Measurements from ENCODE around the gene KCNN1.
A peak's percentile ranks its signal among the peaks of the same experiment; 100 is the strongest.

The KCNN1 gene

GRCh38 chr19:18000480-18000914 lies 33.6 kb downstream of the KCNN1 start (continued):
- TF ChIP-seq ZBTB48 (tag by site-specific recombination; IDR thresholded peaks at IDR 0.05), result no peak
- no peak for TF ChIP-seq ZNF394 (tag by site-specific recombination; IDR thresholded peaks at IDR 0.05; ENCODE audit: borderline replicate concordance)
- TF ChIP-seq ZNF660 (tag by site-specific recombination; IDR thresholded peaks at IDR 0.05), result no peak
- no peak for TF ChIP-seq IKZF3 (tag by site-specific recombination; IDR thresholded peaks at IDR 0.05)
- TF ChIP-seq ZNF18 (tag by site-specific recombination; IDR thresholded peaks at IDR 0.05), result no peak
- no peak for TF ChIP-seq KLF16 (tag by site-specific recombination; IDR thresholded peaks at IDR 0.05)
- no peak for TF ChIP-seq ZNF398 (tag by site-specific recombination; IDR thresholded peaks at IDR 0.05)
- TF ChIP-seq AEBP2 (tag by site-specific recombination; IDR thresholded peaks at IDR 0.05; ENCODE audit: borderline replicate concordance), result no peak
- TF ChIP-seq ZEB2 (tag by site-specific recombination; IDR thresholded peaks at IDR 0.05), result peak; percentile 28; the same call in 1 of the 2 replicates
- no peak for TF ChIP-seq YY2 (tag by site-specific recombination; IDR thresholded peaks at IDR 0.05)

- no peak overlapping the region; the same call in 1 of the 2 replicates for H3K27ac ChIP-seq (ENCODE audit: extremely low read depth, low read depth, low read length)
- no peaks in the 10 kb centered on the region for H3K9me3 ChIP-seq (ENCODE audit: control insufficient read depth, insufficient read depth, low read depth, low read length)
- H3K4me1 ChIP-seq (ENCODE audit: control insufficient read depth, insufficient read depth, low read length), result no peaks in the 10 kb centered on the region
- peak overlapping the region; percentile 47 for H3K4me3 ChIP-seq (ENCODE audit: low read depth, low read length)
- POLR2A ChIA-PET, result interaction anchor here (0.7 to 1.3 kb wide), 3 partner anchors 53 to 223 kb away, joined by 3 to 5 read pairs (median 3); partner anchors contain the start of gene CCDC124
- CTCF ChIA-PET, result interaction anchor here (0.6 to 8.1 kb wide), 3 partner anchors 55 to 132 kb away, joined by 3 to 92 read pairs (median 4); no protein-coding TSS in a partner anchor
- H3K36me3 ChIP-seq (ENCODE audit: control insufficient read depth in 2 of 2, insufficient read depth in 1 of 2, low read length in 2 of 2), result no peaks in the 10 kb centered on the region
- TF ChIP-seq HIC1 (tag by site-specific recombination; IDR thresholded peaks at IDR 0.05) (peak; percentile 27; the same call in 1 of the 2 replicates), ZNF433 (tag by site-specific recombination; IDR thresholded peaks at IDR 0.05; ENCODE audit: low read depth) (no peak), ZFP37 (tag by site-specific recombination; IDR thresholded peaks at IDR 0.05) (no peak), ZNF501 (tag by site-specific recombination; IDR thresholded peaks at IDR 0.05) (no peak), ZNF202 (tag by site-specific recombination; IDR thresholded peaks at IDR 0.05; ENCODE audit: borderline replicate concordance) (no peak), KLF9 (tag by site-specific recombination; IDR thresholded peaks at IDR 0.05; ENCODE audit: low read depth) (peak; percentile 79), ZBTB48 (tag by site-specific recombination; IDR thresholded peaks at IDR 0.05) (no peak), SP2 (tag by site-specific recombination; IDR thresholded peaks at IDR 0.05) (peak; percentile 76), MYNN (tag by site-specific recombination; IDR thresholded peaks at IDR 0.05; ENCODE audit: borderline replicate concordance) (no peak), ZNF280C (tag by site-specific recombination; IDR thresholded peaks at IDR 0.05) (no peak), ZNF292 (tag by site-specific recombination; IDR thresholded peaks at IDR 0.05; ENCODE audit: borderline replicate concordance, low read depth) (no peak), ZFP41 (tag by site-specific recombination; IDR thresholded peaks at IDR 0.05; ENCODE audit: borderline replicate concordance) (no peak), TRIM28 (IDR thresholded peaks at IDR 0.05; ENCODE audit: borderline replicate concordance, low read length) (no peak), ZSCAN5A (tag by site-specific recombination; IDR thresholded peaks at IDR 0.05) (peak; percentile 62; the same call in 1 of the 2 replicates)
Measured at GRCh38 chr19:18000915-18001776, 34.2 kb downstream of the KCNN1 start.

Measured in HEK293 (cell line).